DMS79 treated with DMSO at 0.1 percent for 48 hours (cell line): ENCODE data around the gene CCDC157.
A peak's percentile ranks its signal among the peaks of the same experiment; 100 is the strongest.
"Not testable (repeated sequence)": the region's sequence is repeated elsewhere in the genome, so short reads cannot be mapped to it uniquely, and the experiment has no call there.

Source experiments
- DNase-seq: peaks from one replicate; lab custom pipeline; 2025; lab: John Stamatoyannopoulos, UW

CCDC157 gene

DNA sequence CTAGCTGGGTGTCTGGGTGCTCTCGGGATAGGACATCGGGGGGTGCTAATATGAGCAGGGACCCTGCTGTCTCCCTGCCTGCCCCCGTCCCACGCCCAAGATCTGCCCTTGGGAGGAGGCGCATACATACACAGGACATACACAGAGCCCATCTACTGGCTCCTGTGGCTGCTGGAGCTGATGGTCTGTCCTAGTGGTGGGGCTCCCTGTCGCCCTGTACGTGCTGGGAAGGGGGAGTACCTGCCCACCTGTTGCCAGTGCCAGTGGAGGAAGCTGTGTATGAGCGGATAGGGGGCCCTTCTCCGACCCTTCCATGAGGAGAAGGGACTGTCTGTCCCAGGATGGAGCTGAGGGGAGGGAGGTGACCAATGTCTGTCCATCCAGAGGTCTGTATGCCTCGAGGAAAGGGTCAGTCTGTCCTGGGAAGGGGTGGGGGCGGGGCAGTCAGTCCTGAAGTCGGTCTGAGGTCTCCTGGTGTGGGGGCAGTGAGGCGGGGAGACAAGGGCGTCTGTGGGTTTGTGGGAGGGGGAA is 31.0 kb upstream of the CCDC157 start:
- DNase-seq: no peak

DNA sequence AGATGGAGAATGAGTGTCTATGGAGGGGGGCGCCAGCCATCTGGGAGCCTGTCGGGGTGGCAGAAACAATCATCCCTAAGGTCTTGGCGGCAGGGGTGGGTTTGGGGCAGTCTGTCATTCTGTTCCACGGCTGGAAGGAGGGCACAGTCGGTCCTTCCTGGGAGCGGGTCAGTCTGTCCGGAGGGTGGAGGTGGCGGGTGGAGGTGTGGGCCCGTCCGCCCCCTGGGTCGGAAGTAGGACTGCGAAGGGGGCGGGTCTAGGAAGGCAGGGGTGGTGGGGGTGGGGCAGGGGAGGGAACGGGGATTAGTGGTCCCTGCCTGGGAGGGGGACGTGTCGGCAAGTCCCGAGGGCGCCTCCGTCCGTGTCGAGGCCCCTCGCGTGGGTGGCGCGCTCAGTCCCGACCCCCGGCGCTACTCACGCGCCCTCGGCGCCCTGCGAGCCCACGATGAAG is 30.5 kb upstream of the CCDC157 start:
- DNase-seq: no peak

DNA sequence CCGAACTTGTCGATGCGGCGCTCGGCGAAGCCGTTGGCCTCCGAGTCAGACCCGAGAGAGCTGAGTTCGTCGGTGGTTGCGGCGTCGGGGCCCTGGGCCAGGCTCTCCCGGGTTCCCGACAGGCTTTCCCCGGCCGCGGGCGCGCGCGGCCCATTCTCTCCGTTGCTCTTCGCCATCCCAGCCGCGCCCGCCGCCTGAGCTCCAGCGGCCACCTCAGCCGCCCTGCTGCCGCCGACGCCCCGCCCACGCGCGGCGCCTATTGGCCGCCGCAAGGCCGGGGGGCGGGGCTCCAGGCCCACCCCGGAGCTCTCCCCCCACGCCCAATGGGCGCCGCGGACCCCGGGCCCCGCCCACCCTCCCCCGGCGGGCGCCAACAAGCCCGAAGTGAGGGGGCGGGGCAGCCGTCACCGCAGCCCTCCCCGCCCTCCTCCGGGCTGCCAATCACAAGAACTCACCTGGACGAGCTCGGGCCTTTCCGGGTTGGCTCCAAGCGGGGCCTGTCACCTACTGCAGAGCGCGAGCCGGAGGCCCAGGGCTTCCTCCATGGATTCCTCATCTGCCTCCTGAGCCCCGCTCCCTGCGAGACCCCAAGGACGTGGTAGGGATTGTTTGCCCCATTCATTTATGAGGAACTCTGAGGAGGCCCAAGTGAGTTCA is 30.0 kb upstream of the CCDC157 start, which contains the start of gene TBC1D10A:
Gene TBC1D10A, minus strand, starts transcription at position 236 of the 657 bp plus-strand sequence. Its CDS starts 60 bp downstream, at position 176.
- DNase-seq: peak; percentile 81

DNA sequence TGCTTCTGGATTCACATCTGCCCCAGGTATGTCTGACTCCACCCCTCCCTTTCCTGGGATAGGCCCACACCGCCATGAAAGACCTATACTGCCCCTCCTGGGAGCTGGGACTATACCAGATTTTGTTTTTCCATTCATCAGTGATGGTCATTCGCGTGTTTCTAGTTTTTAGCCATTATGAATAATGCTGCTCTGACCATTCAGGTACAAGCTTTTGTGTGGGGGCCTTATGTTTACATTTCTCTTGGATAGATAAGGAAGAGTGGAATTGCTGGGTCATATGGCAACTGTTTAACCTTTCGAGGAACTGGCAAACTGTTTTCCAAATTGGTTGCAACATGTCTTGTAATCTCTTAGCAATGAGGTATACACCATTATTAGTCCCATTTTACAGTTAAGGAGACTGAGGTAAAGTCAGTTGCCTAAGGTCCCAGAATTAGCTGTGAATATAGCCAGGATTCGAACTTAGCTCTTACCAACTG is 28.9 kb upstream of the CCDC157 start:
- no peak for DNase-seq

DNA sequence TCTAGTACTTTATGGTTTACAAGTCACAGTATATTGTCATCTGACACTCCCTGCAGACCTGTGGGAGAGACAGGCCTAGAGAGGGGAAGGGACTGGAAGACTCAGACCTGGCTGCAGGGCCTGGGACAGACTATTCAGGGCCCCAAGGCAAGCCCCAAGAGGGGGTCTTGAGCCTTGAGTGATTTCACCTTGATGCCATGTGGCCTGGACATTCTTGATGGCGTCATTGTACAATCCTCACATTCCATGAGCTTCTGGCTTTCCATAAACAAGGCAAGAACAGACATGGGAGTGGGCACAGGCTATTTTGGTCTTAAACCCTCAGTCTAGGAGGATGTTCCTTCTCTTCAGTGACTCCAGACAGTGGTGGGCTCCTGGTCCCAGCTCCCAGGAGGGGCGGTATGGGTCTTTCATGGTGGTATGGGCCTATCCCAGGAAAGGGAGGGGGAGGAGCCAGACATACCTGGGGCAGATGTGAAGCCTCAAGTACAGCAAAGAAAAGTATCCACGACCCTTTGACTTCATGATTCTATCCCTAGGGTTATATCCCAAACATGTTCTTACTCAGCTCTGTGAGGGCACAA is 28.2 kb upstream of the CCDC157 start:
- no peak for DNase-seq

DNA sequence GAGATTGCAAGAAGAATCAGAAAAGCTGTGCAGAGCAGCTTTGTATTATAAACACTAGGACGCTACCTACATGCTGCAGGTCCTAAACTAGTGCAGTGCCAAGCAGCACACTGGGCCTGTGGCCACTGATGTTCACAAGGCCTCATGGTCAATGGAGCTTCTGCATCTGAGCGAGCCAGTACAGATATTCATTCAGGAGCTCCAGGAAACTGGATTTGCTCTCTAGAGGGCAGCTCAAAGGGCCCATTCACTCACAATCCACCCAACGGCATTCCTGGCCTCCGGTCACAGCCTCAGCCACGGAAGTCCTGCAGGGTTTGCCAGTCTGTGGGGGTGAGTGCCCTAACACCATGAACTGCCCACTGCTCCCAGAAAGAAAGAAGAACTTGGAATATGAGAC is 24.3 kb upstream of the CCDC157 start:
- DNase-seq: no peak

DNA sequence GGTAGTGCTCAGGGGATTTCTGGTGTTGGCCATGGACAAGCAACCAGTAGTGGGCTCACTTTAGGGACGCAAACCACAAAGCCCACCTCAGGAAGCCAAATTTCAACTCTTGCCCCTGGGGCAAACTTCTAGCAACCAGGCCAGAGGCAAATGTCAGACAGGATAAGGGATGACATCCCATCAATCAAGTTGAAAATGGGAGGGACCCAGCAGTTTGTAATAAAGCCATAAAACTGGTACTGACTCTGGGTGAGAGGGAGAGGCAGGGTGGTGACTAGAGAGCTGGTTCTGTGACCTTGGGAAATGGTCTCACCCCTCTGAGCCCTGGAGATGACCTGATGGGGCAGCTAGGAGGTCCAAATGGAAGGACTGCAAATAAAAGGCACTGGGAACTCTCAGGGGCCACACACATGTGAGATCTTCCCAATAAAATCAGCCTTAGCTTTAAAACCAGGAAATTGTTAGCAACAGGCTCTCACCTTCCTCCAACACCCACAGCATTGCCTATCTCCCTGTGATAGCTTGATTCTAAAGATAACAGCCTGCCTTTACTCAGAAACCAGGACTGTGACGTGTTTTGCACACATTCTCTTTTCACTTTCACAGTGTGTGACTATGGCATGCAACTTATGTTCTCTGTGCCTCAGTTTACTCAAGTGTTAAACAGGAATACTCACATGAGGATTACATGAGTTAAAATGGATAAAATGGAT is 23.7 kb upstream of the CCDC157 start:
- DNase-seq: no peak

DNA sequence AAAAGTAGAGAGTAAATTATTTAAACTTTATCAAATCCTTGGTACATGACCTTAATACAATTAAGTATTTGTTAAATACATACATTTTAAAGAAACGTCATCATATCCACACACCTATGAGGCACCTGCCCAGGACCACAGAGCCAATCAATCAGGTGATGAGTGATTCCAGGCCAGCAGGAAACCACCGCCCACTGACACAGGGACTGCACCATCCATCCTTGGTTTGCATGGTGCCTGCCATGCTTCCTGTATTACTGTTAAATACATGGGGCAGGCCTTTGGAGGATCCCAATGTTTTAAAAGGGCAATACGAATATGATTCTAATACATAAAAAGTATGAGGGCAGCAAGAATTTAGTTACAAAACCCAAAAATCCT is 23.1 kb upstream of the CCDC157 start:
- DNase-seq: no peak

DNA sequence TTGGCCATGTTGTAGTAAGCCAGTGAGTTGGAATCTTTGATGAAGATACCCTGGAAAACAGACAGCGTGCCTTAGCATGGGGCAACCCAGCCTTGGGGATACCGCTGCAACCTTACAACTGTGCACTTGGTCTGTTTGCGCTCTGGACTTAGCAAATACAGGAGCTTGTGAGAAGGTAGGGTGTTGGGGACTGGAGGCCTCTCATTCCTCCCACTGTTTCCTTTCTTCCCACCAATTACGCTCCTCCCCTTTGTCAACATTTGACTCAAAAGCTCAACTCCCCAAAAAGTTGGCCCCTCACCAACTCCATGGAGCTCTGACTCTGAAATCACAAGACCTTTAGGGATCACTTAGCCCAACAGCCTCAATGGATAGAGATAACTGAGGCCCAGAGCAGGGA is 22.2 kb upstream of the CCDC157 start:
- DNase-seq: no peak

DNA sequence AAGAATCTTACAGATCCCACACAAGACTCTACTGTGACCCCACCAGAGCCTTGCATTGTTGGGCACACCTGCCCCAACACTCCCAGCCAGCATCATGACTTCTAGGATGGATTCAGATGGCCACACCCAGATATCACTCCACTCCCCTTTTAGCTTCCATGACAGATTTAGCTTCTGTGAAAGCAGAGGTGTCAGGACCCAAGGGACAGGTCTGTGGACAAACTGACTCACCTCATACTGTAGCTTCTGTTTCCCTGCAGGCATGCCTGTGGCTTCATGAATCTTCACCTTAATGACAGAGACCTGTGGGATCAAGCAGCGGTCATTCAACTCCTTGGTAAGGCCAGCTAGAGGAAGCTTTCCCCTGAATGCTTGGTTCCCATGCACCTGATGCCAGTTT is 21.6 kb upstream of the CCDC157 start:
- no peak for DNase-seq

DNA sequence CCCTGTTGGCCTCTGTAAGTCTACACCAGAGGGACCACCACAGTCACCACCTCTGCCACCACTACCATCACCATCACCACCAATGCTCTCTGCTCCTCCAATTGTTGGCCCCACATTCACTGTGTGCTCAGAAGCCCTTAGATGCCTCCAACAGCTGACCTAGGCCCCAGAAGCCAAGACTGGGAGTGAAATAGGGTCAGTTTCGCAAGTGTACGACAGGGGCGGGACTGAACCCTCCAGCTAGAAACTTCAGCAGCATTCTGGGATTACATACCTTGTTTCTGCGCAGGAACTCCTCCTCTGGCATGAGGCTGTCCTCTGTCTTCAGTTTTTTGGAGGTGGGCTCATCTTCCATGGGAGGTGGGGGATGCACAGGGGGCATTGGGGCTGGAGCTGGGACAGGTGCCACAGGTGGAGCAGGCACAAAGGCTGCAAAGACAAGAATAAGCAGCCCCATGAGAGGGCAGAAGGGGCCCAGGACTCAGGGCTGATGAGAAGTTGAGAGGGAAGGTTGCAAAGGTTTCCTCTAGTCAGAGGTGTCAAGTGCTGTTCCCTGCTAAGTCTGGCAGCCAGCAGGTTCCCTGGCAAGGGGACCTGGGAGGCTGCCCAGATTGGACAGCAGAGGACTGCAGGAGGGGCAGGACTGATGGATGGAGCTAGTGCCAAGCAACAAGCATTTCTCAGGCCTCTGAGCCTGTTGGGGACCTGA is 19.9 kb upstream of the CCDC157 start:
- DNase-seq: no peak

DNA sequence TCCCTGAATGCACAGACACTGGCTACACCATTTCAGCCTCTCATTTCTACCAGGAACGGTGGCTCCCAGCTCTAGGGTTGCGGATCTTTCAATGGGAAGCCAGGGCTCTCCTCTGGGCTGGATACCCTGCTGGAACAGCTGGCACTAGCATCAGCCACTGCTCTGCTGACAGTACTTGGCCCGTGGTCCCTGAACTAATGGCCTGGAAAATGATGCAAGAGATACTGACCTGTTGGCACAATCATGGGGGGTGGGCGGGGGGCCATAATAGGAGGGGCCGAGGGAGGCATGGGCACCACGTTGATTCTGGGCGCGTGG is 19.4 kb upstream of the CCDC157 start:
- DNase-seq: no peak

DNA sequence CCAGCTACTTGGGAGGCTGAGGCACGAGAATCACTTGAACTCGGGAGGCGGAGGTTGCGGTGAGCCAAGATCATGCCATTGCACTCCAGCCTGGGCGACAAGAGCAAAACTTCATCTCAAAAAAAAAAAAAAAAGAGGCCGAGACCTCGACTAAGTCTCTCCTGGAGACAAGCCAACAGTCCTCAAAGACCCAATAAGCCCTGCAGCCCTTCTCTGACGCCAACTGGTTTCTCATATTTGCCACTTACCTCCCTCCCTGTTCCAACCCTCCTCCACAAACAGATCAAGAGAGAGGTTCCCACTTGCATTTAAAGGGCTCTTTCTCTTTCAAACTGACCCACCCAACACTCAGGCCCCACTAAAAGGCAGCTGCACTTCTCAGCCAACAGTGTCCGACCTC is 18.5 kb upstream of the CCDC157 start:
- not testable (repeated sequence) for DNase-seq

DNA sequence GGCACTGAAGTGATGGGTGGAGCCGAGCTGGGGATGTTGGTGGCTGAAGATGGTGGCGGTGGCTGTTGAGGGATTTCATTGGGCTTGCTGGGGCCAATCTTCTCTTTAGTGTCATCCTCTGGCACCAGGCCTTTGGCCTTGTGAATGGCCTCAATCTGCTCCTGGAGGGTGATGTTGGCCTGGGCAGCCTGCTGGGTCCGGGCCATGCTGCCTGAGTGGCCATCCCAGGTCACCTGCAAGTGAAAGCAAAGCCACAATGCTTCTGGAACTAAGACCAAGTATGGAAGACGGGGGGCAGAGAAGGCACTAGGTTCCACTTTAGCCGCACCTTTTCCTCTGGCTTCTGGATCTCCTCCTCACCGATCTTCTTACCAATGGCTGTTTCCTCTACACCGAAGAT is 18.0 kb upstream of the CCDC157 start:
- no peak for DNase-seq

DNA sequence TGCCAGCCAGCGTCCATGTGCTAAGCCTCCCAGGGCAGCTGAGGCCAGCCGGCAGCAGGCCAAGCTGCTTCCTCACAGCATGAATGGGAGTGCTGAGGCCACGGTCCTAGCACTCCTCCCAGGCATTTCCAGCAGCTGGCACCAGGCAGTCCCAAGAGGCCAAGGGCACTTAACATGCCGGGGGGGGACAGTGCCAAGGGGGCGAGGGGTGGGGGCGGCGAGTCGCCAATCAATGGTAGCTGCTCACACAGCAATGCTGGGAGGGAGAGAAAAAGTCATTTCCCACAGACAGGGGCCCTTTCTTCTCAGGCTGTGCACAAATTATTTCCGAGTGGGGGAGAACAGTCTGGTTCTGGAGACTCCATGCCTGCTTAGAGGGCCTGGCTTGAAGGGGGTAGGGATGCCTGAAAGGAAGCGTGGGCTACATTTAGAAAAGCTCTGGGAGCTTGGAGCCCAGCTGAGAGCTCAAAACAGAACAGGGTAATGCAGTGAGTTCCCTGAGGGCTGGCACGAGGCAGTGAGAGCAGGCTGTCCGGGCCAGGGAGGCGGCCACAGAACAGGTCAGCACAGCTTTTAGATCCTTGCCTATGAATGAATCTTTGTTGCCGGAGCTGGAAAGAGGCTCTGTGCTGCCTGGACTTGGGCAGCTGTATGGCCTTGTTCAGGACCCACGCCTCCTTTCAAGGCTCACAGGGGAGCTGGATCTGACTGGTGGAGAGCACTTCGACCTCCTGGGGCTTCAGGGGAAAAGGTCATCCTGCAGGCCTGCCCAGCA is 15.7 kb upstream of the CCDC157 start:
- no peak for DNase-seq

DNA sequence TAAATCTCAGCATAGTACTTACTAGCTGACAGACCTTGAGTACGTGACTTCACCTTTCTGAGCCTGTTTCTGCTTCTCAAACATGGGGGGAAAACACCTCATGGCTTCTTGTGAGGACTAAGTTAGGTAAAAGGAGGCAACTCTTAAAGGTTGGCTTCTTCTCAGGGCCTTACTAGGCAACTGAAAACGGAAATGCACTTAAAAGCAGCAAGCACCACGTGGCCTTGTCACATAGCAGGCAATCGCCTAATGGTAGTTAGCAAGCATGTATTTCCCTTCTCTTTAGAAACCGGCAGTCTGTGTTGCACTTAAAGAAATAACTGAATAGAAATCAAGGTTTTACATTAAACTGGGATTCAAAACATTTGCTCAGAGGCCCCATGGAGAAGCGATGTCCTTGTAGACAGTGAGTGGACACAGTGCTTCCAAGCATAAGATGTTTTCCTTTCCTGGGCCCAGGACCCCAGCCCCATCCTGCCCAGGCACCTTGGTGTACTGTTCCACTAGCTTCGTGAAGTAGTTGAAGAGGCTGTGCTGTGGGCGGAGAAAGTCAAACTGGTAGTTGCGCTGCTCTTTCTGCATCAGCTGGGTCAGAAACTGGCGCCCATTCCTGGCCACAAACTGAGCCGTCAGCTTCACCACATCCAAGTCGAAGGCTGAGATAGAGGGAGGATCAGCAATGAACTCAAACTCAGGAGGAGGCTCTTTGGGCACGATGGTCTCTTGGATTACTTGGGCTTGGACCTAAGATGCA is 12.2 kb upstream of the CCDC157 start:
- DNase-seq: no peak

DNA sequence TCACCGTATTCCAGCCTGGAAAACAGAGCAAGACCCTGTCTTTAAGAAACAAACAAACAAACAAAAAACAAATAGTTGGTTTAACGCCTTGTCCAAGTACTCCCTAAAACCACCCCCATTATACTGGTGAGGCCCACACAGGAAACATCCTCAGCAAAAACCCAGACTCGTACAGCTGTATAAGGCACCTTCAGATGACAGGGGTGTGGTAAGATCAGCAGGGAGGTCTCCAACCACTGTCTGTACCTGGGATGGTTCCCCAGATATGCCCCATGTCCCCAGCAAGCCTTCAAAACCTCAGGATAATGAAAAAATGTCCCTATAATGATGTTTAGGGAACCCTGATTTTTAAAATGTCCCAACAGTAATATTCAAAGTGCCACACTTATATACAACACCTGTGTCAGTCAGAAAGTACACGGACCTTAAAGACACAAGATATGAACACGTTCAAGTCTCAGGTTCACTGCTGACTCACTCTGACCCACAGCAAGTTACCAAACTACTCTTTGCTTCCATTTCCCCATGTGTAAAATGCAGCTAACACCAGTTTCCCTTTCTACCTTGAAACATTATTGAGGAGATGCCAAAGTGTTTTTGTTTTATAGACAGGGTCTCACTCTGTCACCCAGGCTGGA is 9.4 kb upstream of the CCDC157 start:
- no peak for DNase-seq

DNA sequence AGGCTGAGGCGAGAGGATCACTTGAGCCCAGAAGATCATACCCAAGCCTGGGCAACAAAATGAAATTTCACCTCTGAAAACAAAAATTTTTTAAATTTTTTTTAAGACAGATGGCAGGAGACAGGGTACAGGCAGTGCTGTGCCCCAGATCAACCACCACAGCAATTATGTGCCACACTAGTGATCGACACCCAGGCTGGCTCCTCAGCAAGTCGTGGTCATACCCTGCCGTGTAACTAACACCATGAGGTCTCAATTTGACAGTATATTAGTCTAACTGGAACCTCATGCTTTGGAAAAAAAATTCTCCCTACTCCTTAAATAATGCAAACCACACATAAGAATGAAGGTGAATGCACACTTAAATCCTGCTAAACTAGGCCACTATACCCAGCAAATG is 8.4 kb upstream of the CCDC157 start:
- DNase-seq: no peak

DNA sequence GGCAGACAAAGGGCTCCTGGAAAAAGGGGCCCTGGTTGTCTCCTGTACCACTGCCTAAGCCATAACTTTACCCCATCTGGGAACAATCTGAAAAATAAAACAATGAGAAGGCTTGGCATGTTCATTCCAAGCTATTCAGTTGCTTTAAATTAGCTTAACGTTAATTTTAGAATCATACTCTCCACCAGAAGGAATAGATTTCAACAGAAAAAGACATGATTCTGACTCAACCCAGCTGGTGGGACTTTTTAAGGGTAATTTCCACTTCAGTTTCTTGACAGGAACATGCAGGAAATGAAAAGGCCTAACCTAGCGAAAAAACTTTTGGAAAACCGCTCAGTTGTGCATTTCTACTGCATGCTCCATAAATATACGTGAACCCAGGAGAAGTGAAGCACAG is 8.0 kb upstream of the CCDC157 start:
- DNase-seq: no peak

DNA sequence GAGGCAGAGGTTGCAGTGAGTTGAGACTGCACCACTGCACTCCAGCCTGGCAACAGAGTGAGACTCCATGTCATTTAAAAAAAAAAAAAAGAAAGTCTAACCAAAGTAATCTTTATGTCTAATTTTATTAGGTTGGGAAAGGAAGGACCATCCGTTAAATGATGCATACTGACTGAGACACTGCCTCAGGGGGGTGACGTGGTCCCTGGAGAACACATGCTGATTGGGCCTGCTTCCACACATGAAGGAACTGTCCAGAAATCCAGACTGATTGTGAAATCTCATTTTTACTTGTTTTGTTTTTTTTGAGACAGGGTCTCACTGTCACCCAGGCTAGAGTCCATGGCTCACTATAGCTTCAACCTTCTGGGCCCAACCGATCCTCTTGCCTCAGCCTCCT is 5.6 kb upstream of the CCDC157 start:
- no peak for DNase-seq

DNA sequence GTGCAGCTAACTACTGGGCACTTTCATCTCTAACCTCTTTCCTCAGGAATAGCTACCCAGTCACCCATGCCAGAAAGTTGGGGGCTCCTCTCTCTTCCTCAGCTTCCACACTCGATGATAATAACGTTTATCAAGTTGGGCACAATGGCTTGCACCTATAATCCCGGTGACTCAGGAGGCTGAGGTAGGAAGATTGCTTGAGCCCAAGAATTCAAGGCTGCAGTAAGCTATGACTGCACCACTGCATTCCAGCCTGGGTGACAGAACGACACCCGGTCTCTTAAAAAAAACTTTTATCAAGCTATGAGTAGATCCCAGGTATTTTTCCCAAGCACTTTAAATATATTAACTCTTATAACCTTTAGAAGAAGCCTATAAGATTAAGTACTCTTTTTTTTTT is 2.2 kb upstream of the CCDC157 start:
- no peak for DNase-seq
